Effector memory CD8-positive, alpha-beta T cell (primary cell): Measurements from ENCODE around the gene ZCCHC24.
A peak's percentile ranks its signal among the peaks of the same experiment; 100 is the strongest.

Experiments used
- ATAC-seq: fragments of 150-1000 bp; cut with Tn5 transposase; replicated peaks from 2 replicates; pipeline ENCODE4 v1.10.0; 2021; ENCODE audit warnings: mild to moderate bottlenecking, moderate library complexity
- DNase-seq, 3 experiments: peaks; one replicate each; pipeline ENCODE4 v3.0.0; 2021
- H3K27ac Mint-ChIP-seq, 2 donors: one replicate each; pipeline ENCODE4 v1.8.0; 2022; ENCODE audit warnings: mild to moderate bottlenecking in 2 of 2, mixed read lengths in 2 of 2, moderate library complexity in 2 of 2
- H3K27me3 Mint-ChIP-seq, 2 donors: one replicate each; pipeline ENCODE4 v1.8.0; 2022; ENCODE audit warnings: mixed read lengths in 2 of 2
- H3K36me3 Mint-ChIP-seq: one replicate; pipeline ENCODE4 v1.8.0; 2022; ENCODE audit warnings: mild to moderate bottlenecking, moderate library complexity, mixed read lengths; ENCODE audit not compliant: insufficient read depth
- H3K4me1 Mint-ChIP-seq, 2 donors: one replicate each; pipeline ENCODE4 v1.8.0; 2022; ENCODE audit warnings: low read depth in 2 of 2, mixed read lengths in 2 of 2
- H3K4me3 Mint-ChIP-seq, 2 donors: one replicate each; pipeline ENCODE4 v1.8.0; 2022; ENCODE audit warnings: mild to moderate bottlenecking in 2 of 2, mixed read lengths in 2 of 2, moderate library complexity in 2 of 2
- H3K9me3 Mint-ChIP-seq, 2 donors: one replicate each; pipeline ENCODE4 v1.8.0; 2022; ENCODE audit warnings: mixed read lengths in 2 of 2

ZCCHC24 gene

DNA sequence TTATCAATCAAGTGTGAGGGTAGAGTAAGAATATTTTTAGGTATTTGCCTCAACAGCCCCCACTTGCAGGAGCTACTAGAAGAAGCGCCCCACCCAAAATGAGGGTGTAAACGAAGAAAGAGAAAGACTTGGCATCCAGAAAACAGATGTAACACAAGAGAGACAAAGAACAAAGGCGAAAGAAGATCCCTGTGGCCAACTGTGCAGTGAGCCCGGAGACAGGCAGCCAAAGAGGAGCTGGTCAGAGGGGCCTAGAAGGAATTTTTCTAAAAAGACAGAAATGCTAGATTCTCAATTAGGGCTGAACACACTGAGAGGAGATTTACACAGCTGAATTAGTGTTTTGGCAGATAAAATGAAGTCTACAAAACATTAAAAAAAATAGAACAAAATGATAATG lies 37.3 kb upstream of the ZCCHC24 start:
- DNase-seq (no peak), ATAC-seq (no peak)
- peaks cover 3% of the 10 kb centered on the region for H3K36me3 Mint-ChIP-seq
- H3K27ac Mint-ChIP-seq: no peak overlapping the region
- no peak overlapping the region for H3K4me3 Mint-ChIP-seq
- H3K4me1 Mint-ChIP-seq: no peaks in the 10 kb centered on the region
- no peaks in the 10 kb centered on the region for H3K9me3 Mint-ChIP-seq
- peaks cover 1 to 8% of the 10 kb centered on the region in 2 donors for H3K27me3 Mint-ChIP-seq

DNA sequence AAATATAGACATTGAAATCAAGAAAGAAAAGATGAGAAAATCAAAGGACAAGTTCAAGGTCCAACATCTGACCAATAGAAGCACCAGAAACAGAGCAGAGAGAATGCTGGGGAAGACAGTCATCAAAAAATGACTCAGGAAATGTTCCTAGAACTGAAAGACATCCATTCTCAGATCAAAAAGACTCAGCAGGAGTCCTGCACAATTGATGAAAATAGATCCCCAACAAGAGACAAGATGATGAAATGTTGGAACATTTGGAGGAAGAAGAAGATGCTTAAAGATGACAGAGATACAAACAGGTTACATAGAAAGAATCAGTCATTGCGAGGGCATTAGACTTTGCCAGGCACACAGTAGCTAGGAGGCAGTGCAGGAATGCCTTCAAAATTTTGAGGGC lies 36.9 kb upstream of the ZCCHC24 start:
- H3K27ac Mint-ChIP-seq: no peak overlapping the region
- ATAC-seq (no peak), DNase-seq (no peak)
- peaks cover 6 to 12% of the 10 kb centered on the region in 2 donors for H3K27me3 Mint-ChIP-seq
- H3K4me3 Mint-ChIP-seq: no peak overlapping the region
- no peaks in the 10 kb centered on the region for H3K4me1 Mint-ChIP-seq
- H3K36me3 Mint-ChIP-seq: peaks cover 3% of the 10 kb centered on the region
- no peaks in the 10 kb centered on the region for H3K9me3 Mint-ChIP-seq

- no peaks in the 10 kb centered on the region for H3K9me3 Mint-ChIP-seq
Observed at GRCh38 chr10:79479283-79479909, 34.0 kb upstream of the ZCCHC24 start.

GRCh38 chr10:79477456-79477855 lies 32.0 kb upstream of the ZCCHC24 start:
- Mint-ChIP-seq H3K27me3 (peaks cover 39 to 46% of the 10 kb centered on the region in 2 donors), H3K4me3 (no peak overlapping the region), H3K36me3 (no peaks in the 10 kb centered on the region), H3K27ac (no peak overlapping the region), H3K9me3 (no peaks in the 10 kb centered on the region), H3K4me1 (no peaks in the 10 kb centered on the region)
- ATAC-seq (no peak), DNase-seq (no peak)

More at GRCh38 chr10:79479283-79479909, 34.0 kb upstream of the ZCCHC24 start:
- no peak overlapping the region for H3K27ac Mint-ChIP-seq
- H3K27me3 Mint-ChIP-seq: peaks cover 30 to 33% of the 10 kb centered on the region in 2 donors
- DNase-seq: no peak
- no peak overlapping the region for H3K4me3 Mint-ChIP-seq
- no peak for ATAC-seq
- no peaks in the 10 kb centered on the region for H3K4me1 Mint-ChIP-seq
- no peaks in the 10 kb centered on the region for H3K36me3 Mint-ChIP-seq

GRCh38 chr10:79476645-79477044 lies 31.2 kb upstream of the ZCCHC24 start:
- H3K4me3 Mint-ChIP-seq: no peak overlapping the region

DNA sequence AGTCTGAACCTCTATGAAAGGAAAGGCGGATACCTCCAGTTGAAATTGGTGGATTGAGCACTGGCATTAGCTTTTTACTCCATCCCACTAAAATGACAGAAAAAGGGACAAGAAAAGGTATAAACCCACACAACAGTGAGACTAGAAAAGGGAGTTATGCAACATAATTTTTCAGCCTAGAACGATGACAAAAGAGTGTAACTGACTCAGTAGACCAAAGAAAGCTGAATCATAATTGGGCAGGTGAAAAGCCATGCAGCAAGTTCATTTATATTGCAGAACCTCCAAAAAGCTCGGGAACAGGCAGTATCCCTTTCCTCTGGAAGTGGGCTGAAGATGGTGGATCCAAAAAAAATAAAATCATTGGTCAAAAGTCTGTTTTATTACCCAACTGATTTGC lies 30.5 kb upstream of the ZCCHC24 start:
- ATAC-seq: no peak

More at GRCh38 chr10:79476645-79477044, 31.2 kb upstream of the ZCCHC24 start:
- H3K27ac Mint-ChIP-seq: no peak overlapping the region
- peaks cover 39 to 54% of the 10 kb centered on the region in 2 donors for H3K27me3 Mint-ChIP-seq
- no peaks in the 10 kb centered on the region for H3K36me3 Mint-ChIP-seq
- no peaks in the 10 kb centered on the region for H3K9me3 Mint-ChIP-seq
- ATAC-seq (no peak), DNase-seq (no peak)
- H3K4me1 Mint-ChIP-seq: no peaks in the 10 kb centered on the region

GRCh38 chr10:79475119-79475653 lies 29.8 kb upstream of the ZCCHC24 start:
- H3K4me3 Mint-ChIP-seq: no peak overlapping the region
- no peaks in the 10 kb centered on the region for H3K9me3 Mint-ChIP-seq
- H3K27ac Mint-ChIP-seq: peak overlapping the region in 1 of 2 donors; percentile 28
- no peaks in the 10 kb centered on the region for H3K4me1 Mint-ChIP-seq
- DNase-seq (no peak), ATAC-seq (no peak)
- H3K36me3 Mint-ChIP-seq: no peaks in the 10 kb centered on the region
- peaks cover 39 to 58% of the 10 kb centered on the region in 2 donors for H3K27me3 Mint-ChIP-seq

More for the DNA sequence above, 30.5 kb upstream of the ZCCHC24 start:
- no peak overlapping the region for H3K27ac Mint-ChIP-seq
- peaks cover 39 to 58% of the 10 kb centered on the region in 2 donors for H3K27me3 Mint-ChIP-seq
- H3K9me3 Mint-ChIP-seq: no peaks in the 10 kb centered on the region
- no peaks in the 10 kb centered on the region for H3K36me3 Mint-ChIP-seq
- H3K4me1 Mint-ChIP-seq: no peaks in the 10 kb centered on the region
- H3K4me3 Mint-ChIP-seq: no peak overlapping the region
- DNase-seq: no peak

- DNase-seq: no peak
- no peak overlapping the region for H3K4me3 Mint-ChIP-seq
- H3K27ac Mint-ChIP-seq: no peak overlapping the region
- H3K36me3 Mint-ChIP-seq: no peaks in the 10 kb centered on the region
- no peak for ATAC-seq
- no peaks in the 10 kb centered on the region for H3K9me3 Mint-ChIP-seq
- no peaks in the 10 kb centered on the region for H3K4me1 Mint-ChIP-seq
- H3K27me3 Mint-ChIP-seq: peaks cover 39 to 66% of the 10 kb centered on the region in 2 donors
Observed at GRCh38 chr10:79473496-79474095, 28.2 kb upstream of the ZCCHC24 start.

DNA sequence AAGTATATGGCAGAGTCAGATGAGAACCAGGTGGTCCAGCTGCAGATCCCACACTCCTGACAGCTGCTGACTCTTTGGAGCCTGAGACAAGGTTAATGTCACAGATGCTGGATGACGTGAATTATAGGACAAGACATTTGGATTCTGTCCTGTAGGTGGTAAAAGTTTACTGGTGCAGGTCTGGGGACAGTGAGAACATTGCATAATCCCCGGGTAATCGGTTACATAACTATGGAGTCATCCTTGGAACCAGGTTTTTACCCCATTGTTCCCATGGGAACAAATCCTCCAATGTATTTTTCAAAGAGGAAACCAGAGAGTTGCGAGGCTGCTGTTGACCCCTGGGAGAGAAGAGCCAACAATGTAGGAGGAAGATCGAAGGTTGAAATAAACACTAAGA lies 27.5 kb upstream of the ZCCHC24 start:
- Mint-ChIP-seq H3K27ac (no peak overlapping the region), H3K36me3 (no peaks in the 10 kb centered on the region), H3K9me3 (no peaks in the 10 kb centered on the region), H3K27me3 (peaks cover 39 to 66% of the 10 kb centered on the region in 2 donors), H3K4me1 (no peaks in the 10 kb centered on the region), H3K4me3 (no peak overlapping the region)
- ATAC-seq: no peak
- no peak for DNase-seq

DNA sequence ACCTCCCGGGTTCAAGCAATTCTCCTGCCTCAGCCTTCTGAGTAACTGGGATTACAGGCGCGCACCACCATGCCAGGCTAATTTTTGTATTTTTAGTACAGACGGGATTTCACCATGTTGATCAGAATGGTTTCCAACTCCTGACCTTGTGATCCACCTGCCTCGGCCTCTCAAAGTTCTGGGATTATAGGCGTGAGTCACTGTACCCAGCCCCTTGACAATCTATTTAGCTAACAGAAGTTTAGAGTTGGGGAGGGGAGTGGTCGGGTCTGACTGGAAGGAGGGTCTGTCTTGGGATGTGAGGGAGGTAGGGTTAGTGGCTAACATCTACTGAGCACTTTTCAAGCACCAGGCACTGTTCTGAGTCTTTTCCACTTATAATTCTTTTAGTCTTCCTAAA lies 27.0 kb upstream of the ZCCHC24 start:
- peaks cover 1% of the 10 kb centered on the region for H3K36me3 Mint-ChIP-seq
- no peak for DNase-seq
- ATAC-seq: no peak
- H3K4me3 Mint-ChIP-seq: no peak overlapping the region
- H3K4me1 Mint-ChIP-seq: peaks cover 0 to 1% of the 10 kb centered on the region in 2 donors
- H3K9me3 Mint-ChIP-seq: no peaks in the 10 kb centered on the region
- H3K27ac Mint-ChIP-seq: no peak overlapping the region
- H3K27me3 Mint-ChIP-seq: peaks cover 35 to 67% of the 10 kb centered on the region in 2 donors

GRCh38 chr10:79471776-79472175 lies 26.4 kb upstream of the ZCCHC24 start:
- peaks cover 0 to 2% of the 10 kb centered on the region in 2 donors for H3K4me1 Mint-ChIP-seq
- DNase-seq: no peak
- ATAC-seq: no peak
- H3K4me3 Mint-ChIP-seq: no peak overlapping the region
- H3K27me3 Mint-ChIP-seq: peaks cover 28 to 62% of the 10 kb centered on the region in 2 donors
- H3K27ac Mint-ChIP-seq: no peak overlapping the region
- H3K36me3 Mint-ChIP-seq: peaks cover 3% of the 10 kb centered on the region
- H3K9me3 Mint-ChIP-seq: no peaks in the 10 kb centered on the region

- H3K4me3 Mint-ChIP-seq: no peak overlapping the region
- H3K27me3 Mint-ChIP-seq: peaks cover 12 to 45% of the 10 kb centered on the region in 2 donors
- DNase-seq (no peak), ATAC-seq (no peak)
- H3K9me3 Mint-ChIP-seq: no peaks in the 10 kb centered on the region
- H3K27ac Mint-ChIP-seq: no peak overlapping the region
- peaks cover 0 to 2% of the 10 kb centered on the region in 2 donors for H3K4me1 Mint-ChIP-seq
- H3K36me3 Mint-ChIP-seq: peaks cover 3% of the 10 kb centered on the region
Observed at GRCh38 chr10:79470096-79470495, 24.7 kb upstream of the ZCCHC24 start.

GRCh38 chr10:79468841-79469585 lies 23.6 kb upstream of the ZCCHC24 start:
- Mint-ChIP-seq H3K4me1 (peaks cover 0 to 2% of the 10 kb centered on the region in 2 donors), H3K27ac (no peak overlapping the region), H3K27me3 (peaks cover 9 to 40% of the 10 kb centered on the region in 2 donors), H3K9me3 (no peaks in the 10 kb centered on the region), H3K4me3 (no peak overlapping the region), H3K36me3 (peaks cover 3% of the 10 kb centered on the region)
- DNase-seq (no peak), ATAC-seq (no peak)
